ENCODE results near the gene MAP3K13. TPM values are rescaled to one million over a fixed set of nuclear protein-coding genes. Genes with fewer than 3 reads are reported as not detected.
"Not testable (repeated sequence)": the region's sequence is repeated elsewhere in the genome, so short reads cannot be mapped to it uniquely, and the experiment has no call there.

Gene MAP3K13
- total and polyA plus RNA-seq, 10 donors: 13.2 to 20.9 (median 16.3) TPM

- Histone ChIP-seq H3K9me3 (no peaks in the 10 kb centered on the region), H3K4me1 (no peaks in the 10 kb centered on the region), H3K27me3 (replicated peaks in 1 of 7) (no peaks in the 10 kb centered on the region), H3K27ac (no peak overlapping the region), H3K36me3 (no peaks in the 10 kb centered on the region), H3K4me3 (no peak overlapping the region)
- no peak for TF ChIP-seq CTCF (IDR thresholded peaks at IDR 0.05 in 8 of 11, conservative IDR thresholded peaks at IDR 0.05 in 3 of 11)
- no peak for TF ChIP-seq POLR2A (IDR thresholded peaks at IDR 0.05)
- no peak for TF ChIP-seq POLR2AphosphoS5 (IDR thresholded peaks at IDR 0.05)
- intact Hi-C loops (cut with DNase I; ENCODE audit: low total_unique reads): no loop called here
- WGBS, 5 donors: 83 to 97% (median 86%) methylated on average over 1 of the region's 1 CpG
- no peak for DNase-seq
These were observed 48.2 kb downstream of the MAP3K13 start for GRCh38 chr3:185411133-185411532.

GRCh38 chr3:185416513-185416912 lies 53.6 kb downstream of the MAP3K13 start:
- Histone ChIP-seq H3K27ac (no peak overlapping the region), H3K4me3 (no peak overlapping the region), H3K9me3 (no peaks in the 10 kb centered on the region), H3K36me3 (no peaks in the 10 kb centered on the region), H3K27me3 (replicated peaks in 1 of 7) (no peaks in the 10 kb centered on the region), H3K4me1 (no peaks in the 10 kb centered on the region)
- intact Hi-C loops (cut with DNase I; ENCODE audit: low total_unique reads): no loop called here
- no peak for DNase-seq
- 88 to 97% (median 94%) methylated on average over 2 of the region's 2 CpGs for WGBS, 5 donors
- no peak for TF ChIP-seq POLR2A (IDR thresholded peaks at IDR 0.05)
- no peak for TF ChIP-seq POLR2AphosphoS5 (IDR thresholded peaks at IDR 0.05)
- TF ChIP-seq CTCF (IDR thresholded peaks at IDR 0.05 in 8 of 11, conservative IDR thresholded peaks at IDR 0.05 in 3 of 11): no peak

- 78 to 89% (median 85%) methylated on average over 9 to 11 of the region's 11 CpGs for WGBS, 5 donors
- intact Hi-C loops (cut with DNase I; ENCODE audit: low total_unique reads); H3K36me3 ChIP-seq: not testable (repeated sequence)
These were observed 55.6 kb downstream of the MAP3K13 start for GRCh38 chr3:185418561-185418977.

GRCh38 chr3:185420762-185421161 lies 57.8 kb downstream of the MAP3K13 start:
- no peaks in the 10 kb centered on the region for H3K27me3 ChIP-seq (replicated peaks in 1 of 7)
- intact Hi-C loops (cut with DNase I; ENCODE audit: low total_unique reads): no loop called here
- no peak for DNase-seq
- H3K4me3 ChIP-seq: no peak overlapping the region
- H3K27ac ChIP-seq: no peak overlapping the region
- no peak for TF ChIP-seq POLR2A (IDR thresholded peaks at IDR 0.05)
- TF ChIP-seq POLR2AphosphoS5 (IDR thresholded peaks at IDR 0.05): no peak
- no peak for TF ChIP-seq CTCF (IDR thresholded peaks at IDR 0.05 in 8 of 11, conservative IDR thresholded peaks at IDR 0.05 in 3 of 11)
- H3K36me3 ChIP-seq: no peaks in the 10 kb centered on the region
- H3K4me1 ChIP-seq: no peaks in the 10 kb centered on the region
- H3K9me3 ChIP-seq: no peaks in the 10 kb centered on the region
- WGBS, 5 donors: 53 to 66% (median 64%) methylated on average over 5 of the region's 5 CpGs

More at GRCh38 chr3:185418561-185418977, 55.6 kb downstream of the MAP3K13 start:
- H3K4me3 ChIP-seq; H3K27ac ChIP-seq; H3K27me3 ChIP-seq (replicated peaks in 1 of 7); DNase-seq; H3K9me3 ChIP-seq; H3K4me1 ChIP-seq: not testable (repeated sequence)
